ENCODE results near the gene PNLDC1. TPM values are rescaled to one million over a fixed set of nuclear protein-coding genes. Genes with fewer than 3 reads are reported as not detected.

The PNLDC1 gene
- total RNA-seq, 2 donors from 2014 or later, result not detected

GRCh38 chr6:159826968-159827647 is 27.0 kb downstream of the PNLDC1 start:
- no peaks in the 10 kb centered on the region for H3K36me3 ChIP-seq (ENCODE audit: control insufficient read depth, insufficient read depth, low read length)
- no peaks in the 10 kb centered on the region for H3K36me3 Mint-ChIP-seq (ENCODE audit: low read depth)
- H3K4me3 ChIP-seq (ENCODE audit: low read length), result no peak overlapping the region
- H3K4me1 Mint-ChIP-seq, result peaks cover 17% of the 10 kb centered on the region
- no peaks in the 10 kb centered on the region for H3K9me3 Mint-ChIP-seq
- WGBS, 2 experiments (ENCODE audit: insufficient coverage in 1 of 2, insufficient read length in 1 of 2), result 96% methylated on average over 16 of the region's 16 CpGs; no CpG with 5 or more reads in 1 of the 2 experiments
- no peaks in the 10 kb centered on the region for H3K9me3 ChIP-seq (ENCODE audit: control insufficient read depth, low read length)
- no peak for DNase-seq
- H3K27me3 Mint-ChIP-seq (ENCODE audit: insufficient read depth), result peaks cover 2% of the 10 kb centered on the region
- H3K27ac Mint-ChIP-seq, result no peak overlapping the region
- H3K27me3 ChIP-seq (ENCODE audit: control insufficient read depth, insufficient read depth, low read length, poor library complexity, severe bottlenecking), result no peaks in the 10 kb centered on the region
- H3K4me3 Mint-ChIP-seq, result no peak overlapping the region
- H3K4me1 ChIP-seq (ENCODE audit: control insufficient read depth, insufficient read depth, low read length), result peaks cover 6% of the 10 kb centered on the region
- TF ChIP-seq, protein P1, sequence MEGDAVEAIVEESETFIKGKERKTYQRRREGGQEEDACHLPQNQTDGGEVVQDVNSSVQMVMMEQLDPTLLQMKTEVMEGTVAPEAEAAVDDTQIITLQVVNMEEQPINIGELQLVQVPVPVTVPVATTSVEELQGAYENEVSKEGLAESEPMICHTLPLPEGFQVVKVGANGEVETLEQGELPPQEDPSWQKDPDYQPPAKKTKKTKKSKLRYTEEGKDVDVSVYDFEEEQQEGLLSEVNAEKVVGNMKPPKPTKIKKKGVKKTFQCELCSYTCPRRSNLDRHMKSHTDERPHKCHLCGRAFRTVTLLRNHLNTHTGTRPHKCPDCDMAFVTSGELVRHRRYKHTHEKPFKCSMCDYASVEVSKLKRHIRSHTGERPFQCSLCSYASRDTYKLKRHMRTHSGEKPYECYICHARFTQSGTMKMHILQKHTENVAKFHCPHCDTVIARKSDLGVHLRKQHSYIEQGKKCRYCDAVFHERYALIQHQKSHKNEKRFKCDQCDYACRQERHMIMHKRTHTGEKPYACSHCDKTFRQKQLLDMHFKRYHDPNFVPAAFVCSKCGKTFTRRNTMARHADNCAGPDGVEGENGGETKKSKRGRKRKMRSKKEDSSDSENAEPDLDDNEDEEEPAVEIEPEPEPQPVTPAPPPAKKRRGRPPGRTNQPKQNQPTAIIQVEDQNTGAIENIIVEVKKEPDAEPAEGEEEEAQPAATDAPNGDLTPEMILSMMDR (conservative IDR thresholded peaks at IDR 0.05), result no peak
- no peak overlapping the region for H3K27ac ChIP-seq (ENCODE audit: low read depth, low read length)
- no peak overlapping the region for H3K9ac ChIP-seq (ENCODE audit: extremely low read depth, low read length, poor library complexity, severe bottlenecking)

DNA sequence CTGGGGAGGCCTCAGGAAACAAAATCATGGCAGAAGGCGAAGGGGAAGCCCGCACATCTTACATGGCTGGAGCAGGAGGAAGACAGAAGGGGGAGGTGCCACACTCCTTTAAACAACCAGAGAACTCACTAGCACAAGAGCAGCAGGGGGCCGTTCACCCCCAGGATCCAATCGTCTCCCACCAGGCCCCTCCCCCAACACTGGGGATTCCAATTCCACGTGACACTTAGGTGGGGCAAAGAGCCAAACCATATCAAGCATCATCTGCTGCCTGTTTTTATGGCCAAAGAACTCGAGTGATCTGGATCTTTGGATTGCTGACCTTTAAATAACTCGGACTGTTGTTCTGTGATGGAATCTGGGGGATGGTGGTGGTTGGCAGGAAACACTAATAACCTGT is 28.0 kb downstream of the PNLDC1 start:
- Mint-ChIP-seq H3K36me3 (ENCODE audit: low read depth) (no peaks in the 10 kb centered on the region), H3K27me3 (ENCODE audit: insufficient read depth) (peaks cover 2% of the 10 kb centered on the region), H3K4me1 (peaks cover 17% of the 10 kb centered on the region), H3K9me3 (no peaks in the 10 kb centered on the region), H3K4me3 (no peak overlapping the region), H3K27ac (no peak overlapping the region)
- WGBS, 2 experiments (ENCODE audit: insufficient coverage in 1 of 2, insufficient read length in 1 of 2), result 80 to 87% methylated on average over 3 to 6 of the region's 7 CpGs
- Histone ChIP-seq H3K9me3 (ENCODE audit: control insufficient read depth, low read length) (no peaks in the 10 kb centered on the region), H3K27me3 (ENCODE audit: control insufficient read depth, insufficient read depth, low read length, poor library complexity, severe bottlenecking) (no peaks in the 10 kb centered on the region), H3K4me3 (ENCODE audit: low read length) (no peak overlapping the region), H3K4me1 (ENCODE audit: control insufficient read depth, insufficient read depth, low read length) (peaks cover 6% of the 10 kb centered on the region), H3K36me3 (ENCODE audit: control insufficient read depth, insufficient read depth, low read length) (no peaks in the 10 kb centered on the region), H3K27ac (ENCODE audit: low read depth, low read length) (no peak overlapping the region), H3K9ac (ENCODE audit: extremely low read depth, low read length, poor library complexity, severe bottlenecking) (no peak overlapping the region)
- TF ChIP-seq, protein P1 (conservative IDR thresholded peaks at IDR 0.05), result no peak
- DNase-seq, result no peak

- Mint-ChIP-seq H3K27ac (no peak overlapping the region), H3K36me3 (ENCODE audit: low read depth) (no peaks in the 10 kb centered on the region), H3K4me1 (peaks cover 17% of the 10 kb centered on the region), H3K27me3 (ENCODE audit: insufficient read depth) (peaks cover 2% of the 10 kb centered on the region), H3K4me3 (no peak overlapping the region), H3K9me3 (no peaks in the 10 kb centered on the region)
- H3K27ac ChIP-seq (ENCODE audit: low read depth, low read length), result no peak overlapping the region
- no peaks in the 10 kb centered on the region for H3K9me3 ChIP-seq (ENCODE audit: control insufficient read depth, low read length)
- H3K27me3 ChIP-seq (ENCODE audit: control insufficient read depth, insufficient read depth, low read length, poor library complexity, severe bottlenecking), result no peaks in the 10 kb centered on the region
- TF ChIP-seq, protein P1 (conservative IDR thresholded peaks at IDR 0.05), result no peak
- H3K9ac ChIP-seq (ENCODE audit: extremely low read depth, low read length, poor library complexity, severe bottlenecking), result no peak overlapping the region
- WGBS, 2 experiments (ENCODE audit: insufficient coverage in 1 of 2, insufficient read length in 1 of 2), result 88 to 92% methylated on average over 4 of the region's 4 CpGs
- no peak overlapping the region for H3K4me3 ChIP-seq (ENCODE audit: low read length)
- H3K4me1 ChIP-seq (ENCODE audit: control insufficient read depth, insufficient read depth, low read length), result peaks cover 6% of the 10 kb centered on the region
- no peak for DNase-seq
- no peaks in the 10 kb centered on the region for H3K36me3 ChIP-seq (ENCODE audit: control insufficient read depth, insufficient read depth, low read length)
These were observed 29.4 kb downstream of the PNLDC1 start for GRCh38 chr6:159829526-159829925.

All from endodermal cell (in vitro differentiated cells).